HG03342 (cell line): Measurements from ENCODE around the gene KRT14.
"Not testable (repeated sequence)": the region's sequence is repeated elsewhere in the genome, so short reads cannot be mapped to it uniquely, and the experiment has no call there.

Experiments
- ATAC-seq: cut with Tn5 transposase; IDR thresholded peaks from one replicate; pipeline ENCODE4 v1.9.1; 2021; ENCODE audit warnings: mild to moderate bottlenecking, moderate library complexity; ENCODE audit not compliant: unreplicated experiment

KRT14 gene

GRCh38 chr17:41623184-41623861, 36.6 kb upstream of the KRT14 start:
- not testable (repeated sequence) for ATAC-seq

GRCh38 chr17:41622340-41623183, 35.9 kb upstream of the KRT14 start:
- ATAC-seq: not testable (repeated sequence)

- no peak for ATAC-seq
These were observed 35.2 kb upstream of the KRT14 start for GRCh38 chr17:41621916-41622315.

GRCh38 chr17:41621435-41621817, 34.7 kb upstream of the KRT14 start:
- ATAC-seq: not testable (repeated sequence)

GRCh38 chr17:41620583-41621434, 34.1 kb upstream of the KRT14 start:
- ATAC-seq: no peak

GRCh38 chr17:41619927-41620582, 33.4 kb upstream of the KRT14 start:
- not testable (repeated sequence) for ATAC-seq

GRCh38 chr17:41619036-41619926, 32.6 kb upstream of the KRT14 start:
- no peak for ATAC-seq

GRCh38 chr17:41618341-41619035, 31.8 kb upstream of the KRT14 start:
- ATAC-seq: no peak

GRCh38 chr17:41617698-41618097, 31.0 kb upstream of the KRT14 start:
- ATAC-seq: no peak

- no peak for ATAC-seq
These were observed 30.4 kb upstream of the KRT14 start for GRCh38 chr17:41617136-41617535.

GRCh38 chr17:41616486-41616885, 29.8 kb upstream of the KRT14 start:
- ATAC-seq: not testable (repeated sequence)

- no peak for ATAC-seq
These were observed 28.8 kb upstream of the KRT14 start for GRCh38 chr17:41615454-41615853.

- ATAC-seq: not testable (repeated sequence)
These were observed 28.1 kb upstream of the KRT14 start for GRCh38 chr17:41614767-41615166.

- ATAC-seq: no peak
These were observed 27.4 kb upstream of the KRT14 start for GRCh38 chr17:41614098-41614497.

GRCh38 chr17:41613277-41614082, 26.8 kb upstream of the KRT14 start:
- no peak for ATAC-seq

GRCh38 chr17:41612376-41613160, 25.9 kb upstream of the KRT14 start, which contains the start of gene KRT16:
Gene KRT16, minus strand, starts transcription at chr17:41612767. Its CDS starts 79 bp downstream, at chr17:41612688.
- ATAC-seq: not testable (repeated sequence)

GRCh38 chr17:41610965-41611640, 24.4 kb upstream of the KRT14 start:
- ATAC-seq: no peak
